ENCODE results near the gene REEP1. TPM values are rescaled to one million over a fixed set of nuclear protein-coding genes. Genes with fewer than 3 reads are reported as not detected.

The REEP1 gene
- total and polyA plus RNA-seq, 2 of the 4 experiments (the other 2 are of a cell fraction): under 0.01 to 0.03 TPM

DNA sequence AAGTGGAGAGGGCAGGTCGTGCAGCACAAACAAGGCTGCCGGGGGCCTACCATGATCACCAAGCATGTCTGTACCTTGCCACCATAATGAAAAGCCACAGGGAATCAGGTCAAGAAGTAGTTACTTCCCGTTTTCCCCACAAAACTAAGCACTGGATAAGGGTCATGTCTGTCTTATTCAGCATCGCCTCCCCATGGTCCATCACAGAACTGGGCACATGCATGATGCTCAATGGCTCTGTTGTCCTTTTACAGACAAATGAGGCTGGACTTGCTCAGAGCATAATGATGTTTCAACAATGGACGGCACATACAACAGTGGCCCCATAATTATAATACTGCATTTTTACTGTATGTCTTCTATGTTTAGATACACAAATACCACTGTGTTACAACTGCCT lies 27.5 kb downstream of the REEP1 start:
- Histone ChIP-seq H3K27me3 (ENCODE audit: control insufficient read depth, insufficient read depth, low read length) (peaks cover 28% of the 10 kb centered on the region), H4K20me1 (ENCODE audit: insufficient read depth, low read length) (no peaks in the 10 kb centered on the region), H3K4ac (ENCODE audit: low read depth, low read length) (no peak overlapping the region), H2AK5ac (ENCODE audit: low read depth, low read length) (no peak overlapping the region), H3K56ac (ENCODE audit: extremely low read depth, insufficient read depth, low read length) (no peak overlapping the region), H3K18ac (ENCODE audit: low read depth, low read length) (no peak overlapping the region), H3K4me1 (ENCODE audit: control insufficient read depth, insufficient read depth, low read length) (no peaks in the 10 kb centered on the region), H3K9ac (ENCODE audit: low read depth, low read length) (no peak overlapping the region), H3K9me1 (ENCODE audit: insufficient read depth, low read length) (no peaks in the 10 kb centered on the region), H2BK20ac (ENCODE audit: low read depth, low read length) (no peak overlapping the region), H4K5ac (ENCODE audit: low read depth, low read length) (no peak overlapping the region), H3K9me3 (ENCODE audit: control insufficient read depth, insufficient read depth, low read length) (no peaks in the 10 kb centered on the region), H4K91ac (ENCODE audit: insufficient read depth, low read depth, low read length) (no peak overlapping the region), H3K14ac (replicated peaks; ENCODE audit: low read depth, low read length) (no peak overlapping the region), H2BK15ac (ENCODE audit: low read depth, low read length) (no peak overlapping the region), H3K79me1 (ENCODE audit: low read depth in 1 of 2, low read length in 2 of 2) (no peaks in the 10 kb centered on the region), H2AK9ac (replicated peaks; ENCODE audit: low read depth, low read length, poor library complexity) (no peak overlapping the region), H3K4me3 (ENCODE audit: insufficient read depth, low read depth, low read length) (no peak overlapping the region), H3K36me3 (ENCODE audit: control insufficient read depth, insufficient read depth, low read length) (no peaks in the 10 kb centered on the region), H3K23ac (ENCODE audit: low read depth, low read length) (no peak overlapping the region), H3K27ac (ENCODE audit: insufficient read depth, low read length) (no peak overlapping the region), H3K4me2 (ENCODE audit: low read depth, low read length) (no peak overlapping the region), H2BK5ac (ENCODE audit: low read depth, low read length, poor library complexity, severe bottlenecking) (no peak overlapping the region), H4K8ac (ENCODE audit: low read depth in 2 of 2, low read length in 2 of 2) (no peak overlapping the region), H2AFZ (replicated peaks; ENCODE audit: low read length, poor library complexity) (no peak overlapping the region), H2BK120ac (ENCODE audit: low read depth, low read length) (no peak overlapping the region)
- CTCF ChIA-PET: no interaction called here
- dilution Hi-C loops (cut with HindIII; ENCODE audit: low sequenced_read_pairs, unreplicated experiment): no loop called here
- WGBS, 2 experiments (ENCODE audit: extremely low coverage in 2 of 2, insufficient read length in 1 of 2): no CpG with 5 or more reads among the region's 5 CpGs
- POLR2A ChIA-PET (ENCODE audit: unreplicated experiment): no interaction called here
- no peak for DNase-seq
- TF ChIP-seq NFE2L2 (IDR thresholded peaks at IDR 0.05; ENCODE audit: low read depth, low read length): no peak
- TF ChIP-seq RAD21 (IDR thresholded peaks at IDR 0.05; ENCODE audit: low read length): no peak
- TF ChIP-seq BHLHE40 (IDR thresholded peaks at IDR 0.05; ENCODE audit: low read depth, low read length): no peak
- TF ChIP-seq SMC3 (IDR thresholded peaks at IDR 0.05; ENCODE audit: low read depth, low read length): no peak
- intact Hi-C loops (cut with micrococcal nuclease): no loop called here
- no TSS peak for BruUV-seq (replicated peaks)
- no peak for ATAC-seq (ENCODE audit: low read depth)
- in situ Hi-C loops (cut with MboI; ENCODE audit: low sequenced_read_pairs): no loop called here

Data from IMR-90 (cell line).